Measurements from ENCODE around the gene NARS2. TPM values are rescaled to one million over a fixed set of nuclear protein-coding genes. Genes with fewer than 3 reads are reported as not detected.
"Not testable (repeated sequence)": the region's sequence is repeated elsewhere in the genome, so short reads cannot be mapped to it uniquely, and the experiment has no call there.

NARS2 gene
- total RNA-seq, 4 donors from 2014 or later: 10.6 to 20.3 (median 12.9) TPM

DNA sequence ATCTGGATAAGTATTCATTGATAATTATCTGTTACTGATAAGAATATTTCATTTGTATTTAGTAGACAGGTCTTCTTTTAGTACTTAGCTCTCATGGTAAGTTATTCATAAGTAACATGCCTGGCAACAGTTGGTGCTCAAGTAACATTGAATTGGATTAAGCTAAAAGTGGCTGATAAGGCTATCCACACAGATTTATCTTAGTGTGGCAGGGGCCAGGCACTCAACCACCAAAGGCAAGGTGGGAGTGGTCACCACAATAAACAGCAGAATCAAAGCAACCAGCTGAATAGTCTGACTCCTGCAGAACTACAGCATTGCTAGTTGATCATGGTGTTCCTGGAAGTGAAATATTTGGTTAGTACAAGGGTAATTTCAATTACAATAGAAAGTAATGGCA lies 33.0 kb upstream of the NARS2 start:
- ATAC-seq (ENCODE audit: low FRiP score): no peak
- TF ChIP-seq, protein P1, sequence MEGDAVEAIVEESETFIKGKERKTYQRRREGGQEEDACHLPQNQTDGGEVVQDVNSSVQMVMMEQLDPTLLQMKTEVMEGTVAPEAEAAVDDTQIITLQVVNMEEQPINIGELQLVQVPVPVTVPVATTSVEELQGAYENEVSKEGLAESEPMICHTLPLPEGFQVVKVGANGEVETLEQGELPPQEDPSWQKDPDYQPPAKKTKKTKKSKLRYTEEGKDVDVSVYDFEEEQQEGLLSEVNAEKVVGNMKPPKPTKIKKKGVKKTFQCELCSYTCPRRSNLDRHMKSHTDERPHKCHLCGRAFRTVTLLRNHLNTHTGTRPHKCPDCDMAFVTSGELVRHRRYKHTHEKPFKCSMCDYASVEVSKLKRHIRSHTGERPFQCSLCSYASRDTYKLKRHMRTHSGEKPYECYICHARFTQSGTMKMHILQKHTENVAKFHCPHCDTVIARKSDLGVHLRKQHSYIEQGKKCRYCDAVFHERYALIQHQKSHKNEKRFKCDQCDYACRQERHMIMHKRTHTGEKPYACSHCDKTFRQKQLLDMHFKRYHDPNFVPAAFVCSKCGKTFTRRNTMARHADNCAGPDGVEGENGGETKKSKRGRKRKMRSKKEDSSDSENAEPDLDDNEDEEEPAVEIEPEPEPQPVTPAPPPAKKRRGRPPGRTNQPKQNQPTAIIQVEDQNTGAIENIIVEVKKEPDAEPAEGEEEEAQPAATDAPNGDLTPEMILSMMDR (IDR thresholded peaks at IDR 0.05): no peak

GRCh38 chr11:78606667-78607066 lies 32.0 kb upstream of the NARS2 start:
- TF ChIP-seq, protein P1 (IDR thresholded peaks at IDR 0.05): no peak
- no peak for ATAC-seq (ENCODE audit: low FRiP score)
- no peak for DNase-seq (ENCODE audit: low spot score)

More for the DNA sequence above, 33.0 kb upstream of the NARS2 start:
- DNase-seq (ENCODE audit: low spot score): no peak

- TF ChIP-seq, protein P1 (IDR thresholded peaks at IDR 0.05): no peak
- ATAC-seq (ENCODE audit: low FRiP score) (no peak), DNase-seq (ENCODE audit: low spot score) (no peak)
Measured at GRCh38 chr11:78605296-78605695, 30.6 kb upstream of the NARS2 start.

DNA sequence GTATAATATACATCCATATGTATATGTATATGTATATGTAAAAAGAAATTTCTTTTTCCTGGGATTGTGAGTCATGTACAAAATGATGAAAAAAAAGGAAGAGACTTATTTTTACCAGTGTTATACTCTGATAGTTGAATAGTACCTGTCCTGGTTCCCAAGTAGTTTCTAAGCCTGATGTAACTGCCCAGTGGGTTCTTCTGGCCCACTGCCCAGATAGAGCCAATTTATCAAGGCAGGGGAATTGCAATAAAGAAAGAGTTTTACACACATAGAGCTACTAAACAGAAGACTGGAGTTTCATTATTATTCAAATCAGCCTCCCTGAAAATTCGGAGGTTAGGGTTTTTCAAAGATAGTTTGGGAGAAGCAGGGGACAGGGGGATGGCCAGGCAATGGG lies 29.1 kb upstream of the NARS2 start:
- DNase-seq (ENCODE audit: low spot score) (no peak), ATAC-seq (ENCODE audit: low FRiP score) (no peak)
- TF ChIP-seq, protein P1 (IDR thresholded peaks at IDR 0.05): no peak

GRCh38 chr11:78602771-78603170 lies 28.1 kb upstream of the NARS2 start:
- ATAC-seq (ENCODE audit: low FRiP score); DNase-seq (ENCODE audit: low spot score): not testable (repeated sequence)

- ATAC-seq (ENCODE audit: low FRiP score); DNase-seq (ENCODE audit: low spot score): not testable (repeated sequence)
Measured at GRCh38 chr11:78601066-78601465, 26.4 kb upstream of the NARS2 start.

DNA sequence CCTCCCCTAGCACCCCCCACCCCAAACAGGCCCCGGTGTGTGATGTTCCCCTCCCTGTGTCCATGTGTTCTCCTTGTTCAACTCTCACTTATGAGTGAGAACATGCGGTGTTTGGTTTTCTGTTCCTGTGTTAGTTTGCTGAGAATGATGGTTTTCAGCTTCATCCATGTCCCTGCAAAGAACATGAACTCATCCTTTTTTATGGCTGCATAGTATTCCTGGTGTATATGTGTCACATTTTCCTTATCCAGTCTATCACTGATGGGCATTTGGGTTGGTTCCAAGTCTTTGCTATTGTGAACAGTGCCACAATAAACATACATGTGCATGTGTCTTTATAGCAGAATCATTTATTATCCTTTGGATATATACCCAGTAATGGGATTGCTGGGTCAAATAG lies 22.9 kb upstream of the NARS2 start:
- DNase-seq (ENCODE audit: low spot score); ATAC-seq (ENCODE audit: low FRiP score): not testable (repeated sequence)

GRCh38 chr11:78595436-78596130 lies 20.9 kb upstream of the NARS2 start:
- TF ChIP-seq, protein P1 (IDR thresholded peaks at IDR 0.05): no peak
- no peak for DNase-seq (ENCODE audit: low spot score)
- ATAC-seq (ENCODE audit: low FRiP score): no peak

DNA sequence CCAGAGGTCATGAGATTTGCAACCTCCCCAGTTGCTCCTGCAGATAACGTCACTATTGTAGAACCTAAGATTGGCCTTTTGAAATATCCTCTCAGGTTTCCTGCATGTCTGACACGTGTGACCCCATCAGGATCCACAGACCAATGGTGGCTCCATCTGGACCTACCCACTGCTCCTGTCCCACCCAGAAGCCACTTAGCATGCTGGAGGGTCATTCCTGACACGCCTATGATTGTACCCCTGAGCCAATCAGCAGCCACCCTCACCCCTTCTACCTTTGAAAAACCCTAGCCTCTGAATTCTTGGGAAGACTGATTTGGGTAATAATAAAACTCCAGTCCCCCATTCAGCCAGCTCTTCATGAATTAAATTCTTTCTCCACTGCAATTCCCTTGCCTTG lies 20.1 kb upstream of the NARS2 start:
- DNase-seq (ENCODE audit: low spot score) (no peak), ATAC-seq (ENCODE audit: low FRiP score) (no peak)
- TF ChIP-seq, protein P1 (IDR thresholded peaks at IDR 0.05): no peak
